A549 (cell line): ENCODE results near the gene PPL. TPM values are rescaled to one million over a fixed set of nuclear protein-coding genes. Genes with fewer than 3 reads are reported as not detected.

Source experiments
- ATAC-seq, 2 experiments: fragments of 200-7000 bp in 1 of 2; fragments of >200 bp in 1 of 2; cut with Nextera tagmentation in 1 of 2; cut with Tn5 transposase in 1 of 2; 3 replicates each; pipeline versions ENCODE4 v1.8.0 to v1.9.1; 2018 to 2020; ENCODE audit warnings: mild to moderate bottlenecking in 1 of 2, moderate library complexity in 1 of 2
- CTCF ChIA-PET: fragments of 300-600 bp; sonication (Branson Sonifier 250); formaldehyde crosslinking; extraction: SDS; loops from one replicate; lab custom pipeline; 2021; ENCODE audit warnings: antibody characterized with exemption, inconsistent platforms; lab: Yijun Ruan, JAX
- POLR2A ChIA-PET: fragments of 350-600 bp; formaldehyde crosslinking; extraction: SDS; loops from one replicate; lab custom pipeline; 2021; ENCODE audit warnings: antibody characterized with exemption, inconsistent platforms; lab: Yijun Ruan, JAX
- DNase-seq, 2 experiments: peaks; one replicate each; pipeline versions ENCODE4 v3.0.0 to v3.0.0-alpha.2; 2011 to 2016; ENCODE audit warnings: low read depth in 1 of 2, low spot score in 1 of 2
- FAIRE-seq: peaks from 2 replicates; lab custom pipeline; 2011; peaks lifted over from hg19 to GRCh38; lab: Jason Lieb, UNC
- H3K27ac ChIP-seq, 2 experiments: fragments of >200 bp; sonication (Bioruptor Twin); formaldehyde crosslinking; 3 replicates each; pipeline ENCODE4 v1.5.1; 2016 to 2017
- H3K4me1 ChIP-seq: fragments of >200 bp; sonication (Bioruptor Twin); formaldehyde crosslinking; 3 replicates; pipeline ENCODE4 v1.6.1; 2016
- H3K4me2 ChIP-seq: fragments of >200 bp; sonication (Bioruptor Twin); formaldehyde crosslinking; 3 replicates; pipeline ENCODE4 v1.6.1; 2016
- H3K4me3 ChIP-seq: fragments of >200 bp; sonication (Bioruptor Twin); formaldehyde crosslinking; 3 replicates; pipeline ENCODE4 v1.5.1; 2016
- H3K9me3 ChIP-seq: fragments of >200 bp; sonication (Bioruptor Twin); formaldehyde crosslinking; 3 replicates; pipeline ENCODE4 v1.6.1; 2016
- BHLHE40 ChIP-seq: IDR thresholded peaks from 2 replicates; pipeline ENCODE4 v1.6.1; 2012; ENCODE audit warnings: low read depth, low read length, inconsistent platforms
- CBX2 ChIP-seq: fragments of 200-600 bp; sonication (generic); IDR thresholded peaks from 2 replicates; pipeline ENCODE4 v1.6.1; 2016; ENCODE audit warnings: low read depth, mild to moderate bottlenecking, borderline replicate concordance
- CBX8 ChIP-seq: fragments of 200-600 bp; sonication (generic); IDR thresholded peaks from 2 replicates; pipeline ENCODE4 v1.6.1; 2016
- CEBPB ChIP-seq, 2 experiments: fragments of >200 bp in 1 of 2; sonication (Bioruptor Twin) in 1 of 2; formaldehyde crosslinking in 1 of 2; IDR thresholded peaks; 2 replicates each; pipeline ENCODE4 v1.6.1; 2012 to 2016
- CHD4 ChIP-seq: fragments of 200-600 bp; sonication (generic); IDR thresholded peaks from 2 replicates; pipeline ENCODE4 v1.6.1; 2016; ENCODE audit warnings: antibody characterized with exemption, mild to moderate bottlenecking, borderline replicate concordance
- EP300 ChIP-seq, 2 experiments: fragments of >200 bp; sonication (Bioruptor Twin); formaldehyde crosslinking; IDR thresholded peaks; 2 replicates in 1 of 2; 3 replicates in 1 of 2; pipeline ENCODE4 v1.6.1; 2016 to 2017
- ESRRA ChIP-seq: fragments of 150-350 bp; IDR thresholded peaks from 2 replicates; pipeline ENCODE4 v1.6.1; 2014; ENCODE audit warnings: mild to moderate bottlenecking, low read length, borderline replicate concordance
- FOSB ChIP-seq: fragments of 250-450 bp; sonication (Bioruptor Pico); IDR thresholded peaks from 2 replicates; pipeline ENCODE4 v1.5.0; 2020; ENCODE audit warnings: mild to moderate bottlenecking, moderate library complexity
- FOSL2 ChIP-seq, 2 experiments: fragments of 450-650 bp in 1 of 2; fragments of >200 bp in 1 of 2; sonication (Bioruptor Twin) in 1 of 2; formaldehyde crosslinking; IDR thresholded peaks; 2 replicates each; pipeline versions ENCODE4 v1.5.0 to v1.6.1; 2016 to 2020; ENCODE audit warnings: mild to moderate bottlenecking in 1 of 2, moderate library complexity in 1 of 2
- KDM5A ChIP-seq: fragments of 200-600 bp; sonication (generic); IDR thresholded peaks from 2 replicates; pipeline ENCODE4 v1.6.1; 2016; ENCODE audit warnings: antibody characterized with exemption, mild to moderate bottlenecking
- MYC ChIP-seq: IDR thresholded peaks from 2 replicates; pipeline ENCODE4 v1.6.1; 2012; ENCODE audit warnings: mild to moderate bottlenecking, inconsistent platforms, low read length, improper control_type of control experiment, borderline replicate concordance
- POLR2A ChIP-seq: IDR thresholded peaks from 2 replicates; pipeline ENCODE4 v1.6.1; 2012; ENCODE audit warnings: mild to moderate bottlenecking, low read length
- RAD21 ChIP-seq, 2 experiments: fragments of >200 bp in 1 of 2; sonication (Bioruptor Twin) in 1 of 2; formaldehyde crosslinking in 1 of 2; IDR thresholded peaks in 1 of 2; conservative IDR thresholded peaks in 1 of 2; 2 replicates in 1 of 2; 3 replicates in 1 of 2; pipeline ENCODE4 v1.6.1; 2012 to 2018; ENCODE audit warnings: inconsistent platforms in 1 of 2
- RARB ChIP-seq: fragments of 250-450 bp; sonication (Bioruptor Pico); IDR thresholded peaks from 2 replicates; pipeline ENCODE4 v1.8.0; 2021; ENCODE audit warnings: mild to moderate bottlenecking, moderate library complexity
- RNF2 ChIP-seq: fragments of 200-600 bp; sonication (generic); IDR thresholded peaks from 2 replicates; pipeline ENCODE4 v1.6.1; 2016; ENCODE audit warnings: low read depth, mild to moderate bottlenecking, antibody characterized with exemption, moderate library complexity, borderline replicate concordance
- ZNF302 ChIP-seq: fragments of 250-450 bp; sonication (Bioruptor Pico); IDR thresholded peaks from 2 replicates; pipeline ENCODE4 v1.9.0; 2021; ENCODE audit warnings: inconsistent platforms, mild to moderate bottlenecking, moderate library complexity
- ZSCAN20 ChIP-seq: fragments of 250-450 bp; sonication (Bioruptor Pico); IDR thresholded peaks from 2 replicates; pipeline ENCODE4 v1.8.0; 2022; ENCODE audit warnings: mild to moderate bottlenecking, moderate library complexity
- WGBS: methylation state at CpG from one replicate; pipeline ENCODE4 v1.1.6; 2017; ENCODE audit errors: missing lambda C conversion rate; 5-methylcytosine and 5-hydroxymethylcytosine counted together
- polyA plus RNA-seq, 4 experiments: library from polyadenylated mRNA; depleted of rRNA in 3 of 4; stranded (reverse); fragments of >200 nt; fragmentation: RNase III in 1 of 4; extraction: RNeasy Plus Mini Kit Qiagen cat#74134 plus additional on column Dnase treatment in 1 of 4; gene quantifications; 2 replicates in 3 of 4; 3 replicates in 1 of 4; pipeline ENCODE4 v1.2.3, GENCODE V29; 2011 to 2017
- TF ChIP-seq, protein P1 (sequence below): fragments of >200 bp; sonication (Bioruptor Twin); formaldehyde crosslinking; IDR thresholded peaks from 2 replicates; pipeline ENCODE4 v1.6.1; 2016
- TF ChIP-seq, protein P2 (sequence below): fragments of 200-600 bp; sonication (generic); IDR thresholded peaks from 2 replicates; pipeline ENCODE4 v1.6.1; 2016; ENCODE audit warnings: antibody characterized with exemption, mild to moderate bottlenecking, moderate library complexity
- TF ChIP-seq, protein P3 (sequence below): IDR thresholded peaks from 2 replicates; pipeline ENCODE4 v1.6.1; 2012
- TF ChIP-seq, protein P4 (sequence below): fragments of 150-350 bp; IDR thresholded peaks from 2 replicates; pipeline ENCODE4 v1.6.1; 2014; ENCODE audit warnings: low read depth, mild to moderate bottlenecking, low read length
- TF ChIP-seq, protein P5 (sequence below): IDR thresholded peaks from 2 replicates; pipeline ENCODE4 v1.6.1; 2012; ENCODE audit warnings: low read depth, borderline replicate concordance
- TF ChIP-seq, protein P6 (sequence below): fragments of 250-450 bp; sonication (Bioruptor Pico); IDR thresholded peaks from 2 replicates; pipeline ENCODE4 v1.5.0; 2020; ENCODE audit warnings: low read depth, mild to moderate bottlenecking, moderate library complexity

PPL gene
- polyA plus RNA-seq, 2 of the 4 experiments (the other 2 are of a cell fraction): 1.8 to 2.6 TPM

DNA sequence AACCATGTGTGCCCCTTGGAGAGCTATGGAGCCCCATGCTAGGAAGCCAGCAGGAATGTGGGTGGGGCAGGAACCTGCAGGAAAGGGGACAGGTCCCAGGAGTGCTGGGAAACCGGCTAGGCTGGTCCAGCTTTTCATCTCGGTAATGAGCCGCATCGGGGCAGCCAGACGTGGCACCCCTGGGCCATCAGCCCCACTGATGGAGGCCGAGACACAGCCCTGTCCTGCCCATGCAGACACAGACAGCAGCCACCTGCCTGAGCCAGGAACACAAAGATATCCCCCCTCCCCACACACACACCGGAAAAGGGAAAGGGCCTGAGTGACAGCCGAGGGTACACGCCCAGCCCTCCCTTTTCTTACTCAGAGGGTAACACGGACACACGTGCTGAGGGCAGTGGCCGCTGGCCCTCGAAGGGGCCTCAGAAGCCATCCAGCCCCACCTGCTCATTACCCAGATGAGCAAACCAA is 18.1 kb downstream of the PPL start:
- ATAC-seq: no peak
- WGBS: 76% methylated on average over 13 of the region's 13 CpGs
- no peak for TF ChIP-seq CBX8
- TF ChIP-seq, protein P1, sequence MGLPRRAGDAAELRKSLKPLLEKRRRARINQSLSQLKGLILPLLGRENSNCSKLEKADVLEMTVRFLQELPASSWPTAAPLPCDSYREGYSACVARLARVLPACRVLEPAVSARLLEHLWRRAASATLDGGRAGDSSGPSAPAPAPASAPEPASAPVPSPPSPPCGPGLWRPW: no peak
- no peak for TF ChIP-seq KDM5A
- no peak for TF ChIP-seq MYC
- no peak for TF ChIP-seq ESRRA
- TF ChIP-seq, protein P2, sequence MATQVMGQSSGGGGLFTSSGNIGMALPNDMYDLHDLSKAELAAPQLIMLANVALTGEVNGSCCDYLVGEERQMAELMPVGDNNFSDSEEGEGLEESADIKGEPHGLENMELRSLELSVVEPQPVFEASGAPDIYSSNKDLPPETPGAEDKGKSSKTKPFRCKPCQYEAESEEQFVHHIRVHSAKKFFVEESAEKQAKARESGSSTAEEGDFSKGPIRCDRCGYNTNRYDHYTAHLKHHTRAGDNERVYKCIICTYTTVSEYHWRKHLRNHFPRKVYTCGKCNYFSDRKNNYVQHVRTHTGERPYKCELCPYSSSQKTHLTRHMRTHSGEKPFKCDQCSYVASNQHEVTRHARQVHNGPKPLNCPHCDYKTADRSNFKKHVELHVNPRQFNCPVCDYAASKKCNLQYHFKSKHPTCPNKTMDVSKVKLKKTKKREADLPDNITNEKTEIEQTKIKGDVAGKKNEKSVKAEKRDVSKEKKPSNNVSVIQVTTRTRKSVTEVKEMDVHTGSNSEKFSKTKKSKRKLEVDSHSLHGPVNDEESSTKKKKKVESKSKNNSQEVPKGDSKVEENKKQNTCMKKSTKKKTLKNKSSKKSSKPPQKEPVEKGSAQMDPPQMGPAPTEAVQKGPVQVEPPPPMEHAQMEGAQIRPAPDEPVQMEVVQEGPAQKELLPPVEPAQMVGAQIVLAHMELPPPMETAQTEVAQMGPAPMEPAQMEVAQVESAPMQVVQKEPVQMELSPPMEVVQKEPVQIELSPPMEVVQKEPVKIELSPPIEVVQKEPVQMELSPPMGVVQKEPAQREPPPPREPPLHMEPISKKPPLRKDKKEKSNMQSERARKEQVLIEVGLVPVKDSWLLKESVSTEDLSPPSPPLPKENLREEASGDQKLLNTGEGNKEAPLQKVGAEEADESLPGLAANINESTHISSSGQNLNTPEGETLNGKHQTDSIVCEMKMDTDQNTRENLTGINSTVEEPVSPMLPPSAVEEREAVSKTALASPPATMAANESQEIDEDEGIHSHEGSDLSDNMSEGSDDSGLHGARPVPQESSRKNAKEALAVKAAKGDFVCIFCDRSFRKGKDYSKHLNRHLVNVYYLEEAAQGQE: no peak
- TF ChIP-seq RAD21 (conservative IDR thresholded peaks at IDR 0.05 in 1 of 2, IDR thresholded peaks at IDR 0.05 in 1 of 2): no peak
- TF ChIP-seq, protein P3, sequence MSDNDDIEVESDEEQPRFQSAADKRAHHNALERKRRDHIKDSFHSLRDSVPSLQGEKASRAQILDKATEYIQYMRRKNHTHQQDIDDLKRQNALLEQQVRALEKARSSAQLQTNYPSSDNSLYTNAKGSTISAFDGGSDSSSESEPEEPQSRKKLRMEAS: no peak
- TF ChIP-seq RNF2: no peak
- TF ChIP-seq ZNF302 (CRISPR knock-in tag): no peak
- TF ChIP-seq CBX2: no peak
- TF ChIP-seq CEBPB (IDR thresholded peaks at IDR 0.05): no peak
- TF ChIP-seq RARB (CRISPR knock-in tag): no peak
- TF ChIP-seq, all 56 proteins: peak for 0
- no peak for DNase-seq
- Histone ChIP-seq H3K4me3 (no peak overlapping the region), H3K9me3 (no peaks in the 10 kb centered on the region), H3K27ac (no peak overlapping the region), H3K4me2 (no peak overlapping the region), H3K4me1 (peaks cover 8% of the 10 kb centered on the region; the same call in 2 of the 3 replicates)
- ChIA-PET POLR2A (no interaction called here), CTCF (interaction anchor here (0.7 to 2.7 kb wide), 5 partner anchors 12 to 37 kb away, joined by 3 to 9 read pairs (median 4); no protein-coding TSS in a partner anchor)
- FAIRE-seq: no peak

DNA sequence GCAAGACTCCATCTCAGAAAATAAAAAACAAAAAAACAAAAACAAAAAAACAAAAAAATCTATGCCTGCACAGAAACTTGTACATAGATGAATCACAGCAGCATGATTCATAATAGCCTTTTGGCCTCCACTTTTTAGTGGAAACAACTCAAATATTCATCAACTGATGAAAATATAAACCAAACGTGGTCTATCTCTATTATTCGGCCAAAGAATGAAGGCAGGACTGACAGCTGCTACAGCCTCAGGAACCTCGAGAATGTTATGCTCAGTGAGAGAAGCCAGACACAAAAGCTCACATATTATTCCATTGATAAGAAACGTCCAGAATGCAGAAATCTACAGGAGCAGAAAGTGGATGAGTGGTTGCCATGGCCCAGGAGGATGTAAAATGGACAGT is 19.8 kb downstream of the PPL start:
- H3K4me2 ChIP-seq: no peak overlapping the region
- TF ChIP-seq FOSL2 (IDR thresholded peaks at IDR 0.05) (no peak), FOSL2 (CRISPR knock-in tag; IDR thresholded peaks at IDR 0.05) (no peak; the same call in 1 of the 2 replicates), CHD4 (no peak), CEBPB (IDR thresholded peaks at IDR 0.05) (no peak), BHLHE40 (no peak), POLR2A (no peak), FOSB (CRISPR knock-in tag) (no peak), MYC (no peak), RNF2 (no peak), ZNF302 (CRISPR knock-in tag) (no peak), ZSCAN20 (CRISPR knock-in tag) (no peak), EP300 (IDR thresholded peaks at IDR 0.05) (no peak)
- TF ChIP-seq, protein P1: no peak
- TF ChIP-seq, protein P4, sequence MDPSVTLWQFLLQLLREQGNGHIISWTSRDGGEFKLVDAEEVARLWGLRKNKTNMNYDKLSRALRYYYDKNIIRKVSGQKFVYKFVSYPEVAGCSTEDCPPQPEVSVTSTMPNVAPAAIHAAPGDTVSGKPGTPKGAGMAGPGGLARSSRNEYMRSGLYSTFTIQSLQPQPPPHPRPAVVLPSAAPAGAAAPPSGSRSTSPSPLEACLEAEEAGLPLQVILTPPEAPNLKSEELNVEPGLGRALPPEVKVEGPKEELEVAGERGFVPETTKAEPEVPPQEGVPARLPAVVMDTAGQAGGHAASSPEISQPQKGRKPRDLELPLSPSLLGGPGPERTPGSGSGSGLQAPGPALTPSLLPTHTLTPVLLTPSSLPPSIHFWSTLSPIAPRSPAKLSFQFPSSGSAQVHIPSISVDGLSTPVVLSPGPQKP: no peak
- TF ChIP-seq, protein P5, sequence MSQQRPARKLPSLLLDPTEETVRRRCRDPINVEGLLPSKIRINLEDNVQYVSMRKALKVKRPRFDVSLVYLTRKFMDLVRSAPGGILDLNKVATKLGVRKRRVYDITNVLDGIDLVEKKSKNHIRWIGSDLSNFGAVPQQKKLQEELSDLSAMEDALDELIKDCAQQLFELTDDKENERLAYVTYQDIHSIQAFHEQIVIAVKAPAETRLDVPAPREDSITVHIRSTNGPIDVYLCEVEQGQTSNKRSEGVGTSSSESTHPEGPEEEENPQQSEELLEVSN: no peak
- TF ChIP-seq, protein P6, sequence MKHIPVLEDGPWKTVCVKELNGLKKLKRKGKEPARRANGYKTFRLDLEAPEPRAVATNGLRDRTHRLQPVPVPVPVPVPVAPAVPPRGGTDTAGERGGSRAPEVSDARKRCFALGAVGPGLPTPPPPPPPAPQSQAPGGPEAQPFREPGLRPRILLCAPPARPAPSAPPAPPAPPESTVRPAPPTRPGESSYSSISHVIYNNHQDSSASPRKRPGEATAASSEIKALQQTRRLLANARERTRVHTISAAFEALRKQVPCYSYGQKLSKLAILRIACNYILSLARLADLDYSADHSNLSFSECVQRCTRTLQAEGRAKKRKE (CRISPR knock-in tag): no peak
- H3K9me3 ChIP-seq: no peaks in the 10 kb centered on the region
- FAIRE-seq (no peak), DNase-seq (no peak), ATAC-seq (no peak)
- POLR2A ChIA-PET: no interaction called here
- no peak overlapping the region for H3K27ac ChIP-seq
- WGBS: 38% methylated on average over 4 of the region's 4 CpGs
- peaks cover 8% of the 10 kb centered on the region; the same call in 2 of the 3 replicates for H3K4me1 ChIP-seq
- H3K4me3 ChIP-seq: no peak overlapping the region
- CTCF ChIA-PET: interaction anchor here (1.4 to 2.7 kb wide), 3 partner anchors 13 to 39 kb away, joined by 5 to 8 read pairs (median 6); partner anchors contain the start of gene PPL
